ENCODE results near the gene NME1. TPM values are rescaled to one million over a fixed set of nuclear protein-coding genes. Genes with fewer than 3 reads are reported as not detected.

NME1 gene
- total and polyA plus RNA-seq, 4 experiments from 2014 or later: 10.0 to 67.2 (median 37.4) TPM

GRCh38 chr17:51147650-51148049 is 5.7 kb upstream of the NME1 start:
- POLR2A ChIA-PET (ENCODE audit: partially characterized antibody): interaction anchor here (1.4 kb wide), 1 partner anchor 27 kb away, joined by 3 read pairs; the partner anchor contains the start of gene SPAG9
- no peaks in the 10 kb centered on the region for H3K9me3 Mint-ChIP-seq

GRCh38 chr17:51149163-51149562 is 4.2 kb upstream of the NME1 start:
- no peaks in the 10 kb centered on the region for H3K36me3 Mint-ChIP-seq

More at GRCh38 chr17:51147650-51148049, 5.7 kb upstream of the NME1 start:
- peaks cover 3% of the 10 kb centered on the region for H3K4me1 ChIP-seq (ENCODE audit: insufficient read depth, low read length)
- H3K27ac ChIP-seq (ENCODE audit: low read depth, low read length): no peak overlapping the region
- peak overlapping the region in 1 of 7 donors; percentile 23 for H3K27ac Mint-ChIP-seq
- intact Hi-C loops (cut with micrococcal nuclease): no loop called here
- H3K36me3 ChIP-seq (ENCODE audit: insufficient read depth, low read length): no peaks in the 10 kb centered on the region
- CTCF ChIA-PET (ENCODE audit: partially characterized antibody): interaction anchor here (9.2 kb wide), 1 partner anchor 145 kb away, joined by 161 read pairs; no protein-coding TSS in a partner anchor
- no peak overlapping the region for H3K4me3 ChIP-seq (ENCODE audit: low read length in 2 of 2)
- H3K27me3 ChIP-seq (ENCODE audit: insufficient read depth, low read length): no peaks in the 10 kb centered on the region
- peaks cover 0 to 2% (median 0%) of the 10 kb centered on the region in 4 donors for H3K4me1 Mint-ChIP-seq
- H3K4me3 Mint-ChIP-seq: no peak overlapping the region
- no peaks in the 10 kb centered on the region for H3K36me3 Mint-ChIP-seq
- DNase-seq: no peak
- H3K27me3 Mint-ChIP-seq: peaks cover 0 to 1% of the 10 kb centered on the region in 2 donors
- H3K9me3 ChIP-seq (ENCODE audit: control insufficient read depth in 1 of 2, low read length in 2 of 2): no peaks in the 10 kb centered on the region

GRCh38 chr17:51150932-51151331 is 2.4 kb upstream of the NME1 start:
- Histone ChIP-seq H3K4me1 (ENCODE audit: insufficient read depth, low read length) (peaks cover 21% of the 10 kb centered on the region), H3K27me3 (ENCODE audit: insufficient read depth, low read length) (no peaks in the 10 kb centered on the region), H3K9me3 (ENCODE audit: control insufficient read depth in 1 of 2, low read length in 2 of 2) (no peaks in the 10 kb centered on the region), H3K4me3 (ENCODE audit: low read length in 2 of 2) (no peak overlapping the region), H3K27ac (ENCODE audit: low read depth, low read length) (no peak overlapping the region), H3K36me3 (ENCODE audit: insufficient read depth, low read length) (no peaks in the 10 kb centered on the region)
- DNase-seq: no peak
- Mint-ChIP-seq H3K27me3 (peaks cover 0 to 1% of the 10 kb centered on the region in 2 donors), H3K27ac (peak overlapping the region in 1 of 7 donors; percentile 42), H3K9me3 (no peaks in the 10 kb centered on the region), H3K4me3 (no peak overlapping the region), H3K4me1 (peaks cover 0 to 4% (median 1%) of the 10 kb centered on the region in 4 donors), H3K36me3 (no peaks in the 10 kb centered on the region)
- ChIA-PET CTCF (ENCODE audit: partially characterized antibody) (interaction anchor here (9.2 kb wide), 1 partner anchor 149 kb away, joined by 161 read pairs; no protein-coding TSS in a partner anchor), POLR2A (ENCODE audit: partially characterized antibody) (no interaction called here)
- intact Hi-C loops (cut with micrococcal nuclease): loop anchor here (5.0 kb wide), 1 partner anchor 284 kb away; the partner anchor contains the start of gene TOB1

More at GRCh38 chr17:51149163-51149562, 4.2 kb upstream of the NME1 start:
- no peak overlapping the region for H3K27ac Mint-ChIP-seq
- no peak for DNase-seq
- intact Hi-C loops (cut with micrococcal nuclease): no loop called here
- Histone ChIP-seq H3K4me3 (ENCODE audit: low read length in 2 of 2) (no peak overlapping the region), H3K9me3 (ENCODE audit: control insufficient read depth in 1 of 2, low read length in 2 of 2) (no peaks in the 10 kb centered on the region), H3K4me1 (ENCODE audit: insufficient read depth, low read length) (peaks cover 10% of the 10 kb centered on the region), H3K36me3 (ENCODE audit: insufficient read depth, low read length) (no peaks in the 10 kb centered on the region), H3K27ac (ENCODE audit: low read depth, low read length) (no peak overlapping the region), H3K27me3 (ENCODE audit: insufficient read depth, low read length) (no peaks in the 10 kb centered on the region)
- H3K4me3 Mint-ChIP-seq: no peak overlapping the region
- ChIA-PET POLR2A (ENCODE audit: partially characterized antibody) (no interaction called here), CTCF (ENCODE audit: partially characterized antibody) (interaction anchor here (9.2 kb wide), 1 partner anchor 147 kb away, joined by 161 read pairs; no protein-coding TSS in a partner anchor)
- H3K27me3 Mint-ChIP-seq: peaks cover 0 to 1% of the 10 kb centered on the region in 2 donors
- H3K4me1 Mint-ChIP-seq: peaks cover 0 to 2% (median 0%) of the 10 kb centered on the region in 4 donors
- no peaks in the 10 kb centered on the region for H3K9me3 Mint-ChIP-seq

GRCh38 chr17:51152766-51153209 is 571 bp upstream of the NME1 start:
- no peak overlapping the region for H3K4me3 Mint-ChIP-seq
- Histone ChIP-seq H3K9me3 (ENCODE audit: control insufficient read depth in 1 of 2, low read length in 2 of 2) (no peaks in the 10 kb centered on the region), H3K27me3 (ENCODE audit: insufficient read depth, low read length) (no peaks in the 10 kb centered on the region), H3K4me3 (ENCODE audit: low read length in 2 of 2) (peak overlapping the region; percentile 15 to 85), H3K36me3 (ENCODE audit: insufficient read depth, low read length) (peaks cover 4% of the 10 kb centered on the region), H3K27ac (ENCODE audit: low read depth, low read length) (peak overlapping the region; percentile 61), H3K4me1 (ENCODE audit: insufficient read depth, low read length) (peaks cover 21% of the 10 kb centered on the region)
- peaks cover 0 to 7% (median 2%) of the 10 kb centered on the region in 4 donors for H3K4me1 Mint-ChIP-seq
- H3K27ac Mint-ChIP-seq: no peak overlapping the region
- no peak for DNase-seq
- no peaks in the 10 kb centered on the region for H3K9me3 Mint-ChIP-seq
- H3K36me3 Mint-ChIP-seq: peaks cover 4 to 8% of the 10 kb centered on the region in 2 donors
- intact Hi-C loops (cut with micrococcal nuclease): loop anchor here (1.0 to 5.0 kb wide), 8 partner anchors 14 to 444 kb away; partner anchors contain the start of genes MBTD1, NME2, TOB1 and UTP18
- POLR2A ChIA-PET (ENCODE audit: partially characterized antibody): interaction anchor here (0.6 to 4.7 kb wide), 24 partner anchors 10 to 373 kb away, joined by 3 to 56 read pairs (median 6); partner anchors contain the start of genes MBTD1, NME2, SPAG9 and TOB1
- H3K27me3 Mint-ChIP-seq: peaks cover 0 to 1% of the 10 kb centered on the region in 2 donors
- CTCF ChIA-PET (ENCODE audit: partially characterized antibody): interaction anchor here (0.7 to 9.2 kb wide), 31 partner anchors 9 to 755 kb away, joined by 3 to 161 read pairs (median 4); partner anchors contain the start of genes SPAG9 and UTP18

- DNase-seq: peak in 1 of 5 donors; percentile 5
- peaks cover 0 to 7% (median 2%) of the 10 kb centered on the region in 4 donors for H3K4me1 Mint-ChIP-seq
- no peaks in the 10 kb centered on the region for H3K27me3 ChIP-seq (ENCODE audit: insufficient read depth, low read length)
- peak overlapping the region; percentile 60 for H3K27ac ChIP-seq (ENCODE audit: low read depth, low read length)
- H3K36me3 ChIP-seq (ENCODE audit: insufficient read depth, low read length): peaks cover 4% of the 10 kb centered on the region
- H3K9me3 Mint-ChIP-seq: no peaks in the 10 kb centered on the region
- H3K9me3 ChIP-seq (ENCODE audit: control insufficient read depth in 1 of 2, low read length in 2 of 2): no peaks in the 10 kb centered on the region
- ChIA-PET CTCF (ENCODE audit: partially characterized antibody) (interaction anchor here (0.6 to 9.2 kb wide), 7 partner anchors 8 to 152 kb away, joined by 3 to 161 read pairs (median 8); partner anchors contain the start of genes NME2 and SPAG9), POLR2A (ENCODE audit: partially characterized antibody) (interaction anchor here (0.9 to 4.7 kb wide), 12 partner anchors 9 to 291 kb away, joined by 3 to 56 read pairs (median 9); partner anchors contain the start of genes NME2, SPAG9 and TOB1)
- no peak overlapping the region for H3K4me3 Mint-ChIP-seq
- no peak overlapping the region for H3K27ac Mint-ChIP-seq
- peaks cover 0 to 1% of the 10 kb centered on the region in 2 donors for H3K27me3 Mint-ChIP-seq
- H3K4me3 ChIP-seq (ENCODE audit: low read length in 2 of 2): peak overlapping the region; percentile 77 to 85
- intact Hi-C loops (cut with micrococcal nuclease): loop anchor here (5.0 kb wide), 1 partner anchor 287 kb away; the partner anchor contains the start of gene TOB1
- peaks cover 21% of the 10 kb centered on the region for H3K4me1 ChIP-seq (ENCODE audit: insufficient read depth, low read length)
- peaks cover 4 to 9% of the 10 kb centered on the region in 2 donors for H3K36me3 Mint-ChIP-seq
Measured at GRCh38 chr17:51154176-51154575, 817 bp downstream of the NME1 start.

- Mint-ChIP-seq H3K36me3 (peaks cover 9 to 16% of the 10 kb centered on the region in 2 donors), H3K4me3 (peak overlapping the region in 2 of 8 donors; percentile 12 to 31), H3K27ac (peak overlapping the region in 1 of 7 donors; percentile 24), H3K4me1 (peaks cover 0 to 14% (median 2%) of the 10 kb centered on the region in 4 donors), H3K27me3 (peaks cover 0 to 1% of the 10 kb centered on the region in 2 donors), H3K9me3 (no peaks in the 10 kb centered on the region)
- intact Hi-C loops (cut with micrococcal nuclease): no loop called here
- Histone ChIP-seq H3K27ac (ENCODE audit: low read depth, low read length) (no peak overlapping the region), H3K4me1 (ENCODE audit: insufficient read depth, low read length) (peaks cover 21% of the 10 kb centered on the region), H3K27me3 (ENCODE audit: insufficient read depth, low read length) (no peaks in the 10 kb centered on the region), H3K36me3 (ENCODE audit: insufficient read depth, low read length) (peaks cover 4% of the 10 kb centered on the region), H3K4me3 (ENCODE audit: low read length in 2 of 2) (no peak overlapping the region), H3K9me3 (ENCODE audit: control insufficient read depth in 1 of 2, low read length in 2 of 2) (no peaks in the 10 kb centered on the region)
- CTCF ChIA-PET (ENCODE audit: partially characterized antibody): interaction anchor here (2.3 to 9.2 kb wide), 2 partner anchors 10 to 153 kb away, joined by 11 to 161 read pairs; partner anchors contain the start of gene NME2
- POLR2A ChIA-PET (ENCODE audit: partially characterized antibody): interaction anchor here (1.6 to 4.7 kb wide), 4 partner anchors 7 to 289 kb away, joined by 7 to 56 read pairs (median 14); partner anchors contain the start of genes NME2, SPAG9 and TOB1
- DNase-seq: no peak
Measured at GRCh38 chr17:51155416-51155815, 2.1 kb downstream of the NME1 start.

GRCh38 chr17:51159604-51160003 is 6.2 kb downstream of the NME1 start:
- no peaks in the 10 kb centered on the region for H3K9me3 ChIP-seq (ENCODE audit: control insufficient read depth in 1 of 2, low read length in 2 of 2)
- Mint-ChIP-seq H3K4me3 (no peak overlapping the region), H3K27ac (no peak overlapping the region), H3K4me1 (peaks cover 0 to 14% (median under 1%) of the 10 kb centered on the region in 4 donors), H3K36me3 (peaks cover 16 to 33% of the 10 kb centered on the region in 2 donors), H3K27me3 (no peaks in the 10 kb centered on the region), H3K9me3 (no peaks in the 10 kb centered on the region)
- no peak overlapping the region for H3K27ac ChIP-seq (ENCODE audit: low read depth, low read length)
- peaks cover 6% of the 10 kb centered on the region for H3K4me1 ChIP-seq (ENCODE audit: insufficient read depth, low read length)
- DNase-seq: no peak
- ChIA-PET CTCF (ENCODE audit: partially characterized antibody) (no interaction called here), POLR2A (ENCODE audit: partially characterized antibody) (no interaction called here)
- intact Hi-C loops (cut with micrococcal nuclease): no loop called here
- H3K36me3 ChIP-seq (ENCODE audit: insufficient read depth, low read length): peaks cover 10% of the 10 kb centered on the region
- no peak overlapping the region for H3K4me3 ChIP-seq (ENCODE audit: low read length in 2 of 2)
- H3K27me3 ChIP-seq (ENCODE audit: insufficient read depth, low read length): no peaks in the 10 kb centered on the region
